Breast epithelium (tissue), 4 donors: ENCODE data around the gene AQP6. TPM values are rescaled to one million over a fixed set of nuclear protein-coding genes. Genes with fewer than 3 reads are reported as not detected.

Source experiments
- DNase-seq, 2 donors: peaks; one replicate each; pipeline ENCODE4 v3.0.0-alpha.2; 2019; ENCODE audit warnings: low spot score in 2 of 2
- H3K27ac ChIP-seq, 2 donors: fragments of 200-600 bp; sonication (generic) in 1 of 2; one replicate each; pipeline ENCODE4 v1.5.1; 2016 to 2019; ENCODE audit warnings: mild to moderate bottlenecking in 1 of 2
- H3K27me3 ChIP-seq, 2 donors: fragments of 200-600 bp; sonication (generic) in 1 of 2; one replicate each; pipeline versions ENCODE4 v1.5.1 to v1.6.0; 2017 to 2019; ENCODE audit warnings: control low read depth in 1 of 2, mild to moderate bottlenecking in 1 of 2
- H3K36me3 ChIP-seq: fragments of 200-600 bp; one replicate; pipeline ENCODE4 v1.5.1; 2019
- H3K4me1 ChIP-seq, 2 donors: fragments of 200-600 bp; sonication (generic); one replicate each; pipeline ENCODE4 v1.5.1; 2016 to 2019; ENCODE audit warnings: control low read depth in 1 of 2
- H3K4me3 ChIP-seq, 3 donors: fragments of 200-600 bp; sonication (generic); 1 replicate in 2 of 3; 2 replicates in 1 of 3; pipeline ENCODE4 v1.5.1; 2016 to 2019; ENCODE audit warnings: mild to moderate bottlenecking in 3 of 3, moderate library complexity in 2 of 3
- H3K9me3 ChIP-seq, 2 donors: fragments of 200-600 bp; sonication (generic) in 1 of 2; one replicate each; pipeline ENCODE4 v1.5.1; 2016 to 2019; ENCODE audit warnings: control low read depth in 1 of 2
- POLR2A ChIP-seq: fragments of 450-650 bp; IDR thresholded peaks from one replicate; pipeline ENCODE4 v1.6.1; 2016; ENCODE audit warnings: antibody characterized with exemption, mild to moderate bottlenecking, moderate library complexity
- POLR2AphosphoS5 ChIP-seq, 3 donors: sonication (generic); formaldehyde crosslinking; IDR thresholded peaks; one replicate each; pipeline ENCODE4 v1.6.1; 2017; ENCODE audit warnings: antibody characterized with exemption in 3 of 3
- intact Hi-C: fragments of 100-400 bp; cut with DNase I; formaldehyde crosslinking; loops from one replicate; pipeline ENCODE4 v1.15.1; 2023; ENCODE audit warnings: low total_unique reads
- total RNA-seq, 3 donors: library from RNA; depleted of rRNA; stranded (reverse); fragments of >200 nt; gene quantifications; one replicate each; pipeline ENCODE4 v1.1.0, GENCODE V29; 2016
- TF ChIP-seq, protein P1 (sequence below), 3 donors: fragments of 450-650 bp; IDR thresholded peaks; one replicate each; pipeline ENCODE4 v1.5.1; 2016 to 2017; ENCODE audit warnings: antibody characterized with exemption in 3 of 3, mild to moderate bottlenecking in 3 of 3, moderate library complexity in 3 of 3

The AQP6 gene
- total RNA-seq, 3 donors from 2014 or later: 0.16 TPM; not detected in 2

DNA sequence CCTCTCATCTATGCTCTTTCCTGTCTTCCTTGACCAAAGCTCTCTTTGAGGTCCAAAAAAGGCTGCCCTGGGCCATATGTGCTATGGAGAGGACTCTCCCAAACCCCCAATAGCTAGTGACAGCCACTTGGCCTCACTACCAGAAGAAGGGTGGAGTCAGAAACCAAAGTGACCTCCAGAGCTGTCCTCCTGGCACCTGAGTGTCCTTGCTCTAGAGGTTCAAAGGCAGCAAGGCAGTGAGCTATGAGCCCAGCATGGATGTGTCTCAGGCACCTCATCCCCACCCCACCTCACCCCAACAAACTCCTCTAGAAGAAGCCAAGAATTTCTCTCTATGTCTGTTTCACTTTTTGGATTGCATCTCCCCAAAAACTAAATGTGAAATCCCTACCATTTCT, 15.2 kb upstream of the AQP6 start:
- no peak overlapping the region for H3K27ac ChIP-seq
- no peaks in the 10 kb centered on the region for H3K9me3 ChIP-seq
- intact Hi-C loops: no loop called here
- TF ChIP-seq, protein P1, sequence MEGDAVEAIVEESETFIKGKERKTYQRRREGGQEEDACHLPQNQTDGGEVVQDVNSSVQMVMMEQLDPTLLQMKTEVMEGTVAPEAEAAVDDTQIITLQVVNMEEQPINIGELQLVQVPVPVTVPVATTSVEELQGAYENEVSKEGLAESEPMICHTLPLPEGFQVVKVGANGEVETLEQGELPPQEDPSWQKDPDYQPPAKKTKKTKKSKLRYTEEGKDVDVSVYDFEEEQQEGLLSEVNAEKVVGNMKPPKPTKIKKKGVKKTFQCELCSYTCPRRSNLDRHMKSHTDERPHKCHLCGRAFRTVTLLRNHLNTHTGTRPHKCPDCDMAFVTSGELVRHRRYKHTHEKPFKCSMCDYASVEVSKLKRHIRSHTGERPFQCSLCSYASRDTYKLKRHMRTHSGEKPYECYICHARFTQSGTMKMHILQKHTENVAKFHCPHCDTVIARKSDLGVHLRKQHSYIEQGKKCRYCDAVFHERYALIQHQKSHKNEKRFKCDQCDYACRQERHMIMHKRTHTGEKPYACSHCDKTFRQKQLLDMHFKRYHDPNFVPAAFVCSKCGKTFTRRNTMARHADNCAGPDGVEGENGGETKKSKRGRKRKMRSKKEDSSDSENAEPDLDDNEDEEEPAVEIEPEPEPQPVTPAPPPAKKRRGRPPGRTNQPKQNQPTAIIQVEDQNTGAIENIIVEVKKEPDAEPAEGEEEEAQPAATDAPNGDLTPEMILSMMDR (IDR thresholded peaks at IDR 0.05): no peak
- no peak for TF ChIP-seq POLR2A
- no peak for TF ChIP-seq POLR2AphosphoS5 (IDR thresholded peaks at IDR 0.05)
- H3K36me3 ChIP-seq: no peaks in the 10 kb centered on the region
- peaks cover 4 to 20% of the 10 kb centered on the region in 2 donors for H3K27me3 ChIP-seq
- peaks cover 0 to 8% of the 10 kb centered on the region in 2 donors for H3K4me1 ChIP-seq
- no peak for DNase-seq
- no peak overlapping the region for H3K4me3 ChIP-seq

DNA sequence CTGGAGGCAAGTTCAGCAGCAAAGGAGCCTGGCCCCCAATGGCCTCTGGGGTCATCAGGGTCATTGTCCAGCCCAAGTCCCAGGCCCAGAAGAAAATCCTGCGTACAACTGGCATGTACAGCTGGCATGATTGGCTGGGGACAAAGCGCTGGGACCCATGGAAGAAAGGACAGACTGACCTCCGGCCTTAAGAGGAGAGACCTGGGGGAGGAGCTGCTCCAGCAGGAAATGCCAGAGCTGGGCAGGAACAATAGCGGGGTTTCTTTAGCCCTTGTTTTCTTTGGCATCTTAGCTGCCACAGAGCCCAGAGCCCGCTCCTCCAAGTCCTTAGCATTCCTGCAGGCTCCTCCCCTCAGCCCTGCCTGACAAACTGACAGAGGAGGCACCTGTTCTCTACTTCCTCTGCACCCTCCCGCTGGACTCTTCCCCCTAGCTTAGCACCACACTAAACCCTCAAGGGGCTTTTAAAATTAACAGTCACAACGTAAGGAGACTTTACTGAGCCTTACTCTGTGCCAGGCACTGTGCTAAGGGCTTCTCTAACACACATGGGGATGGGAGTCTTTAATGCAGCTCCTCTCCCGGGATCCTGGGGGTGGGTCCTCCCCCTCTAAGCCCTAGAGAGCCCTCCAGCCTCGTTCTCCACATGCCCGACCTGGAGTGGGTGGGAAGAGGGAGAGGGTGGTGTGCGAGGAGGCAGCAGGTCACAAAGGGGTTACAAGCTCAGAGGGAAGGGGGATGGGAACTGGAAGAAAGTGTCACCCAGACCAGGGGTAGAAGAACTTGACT, 12.9 kb upstream of the AQP6 start:
- no peaks in the 10 kb centered on the region for H3K9me3 ChIP-seq
- peaks cover 4 to 10% of the 10 kb centered on the region in 2 donors for H3K27me3 ChIP-seq
- peak; percentile 70 to 81 for DNase-seq
- peaks cover 0 to 8% of the 10 kb centered on the region in 2 donors for H3K4me1 ChIP-seq
- intact Hi-C loops: loop anchor here (10.0 kb wide), 1 partner anchor 185 kb away; no protein-coding TSS in a partner anchor
- no peaks in the 10 kb centered on the region for H3K36me3 ChIP-seq
- H3K27ac ChIP-seq: peak overlapping the region; percentile 78 to 81
- TF ChIP-seq POLR2A: no peak
- no peak overlapping the region for H3K4me3 ChIP-seq

DNA sequence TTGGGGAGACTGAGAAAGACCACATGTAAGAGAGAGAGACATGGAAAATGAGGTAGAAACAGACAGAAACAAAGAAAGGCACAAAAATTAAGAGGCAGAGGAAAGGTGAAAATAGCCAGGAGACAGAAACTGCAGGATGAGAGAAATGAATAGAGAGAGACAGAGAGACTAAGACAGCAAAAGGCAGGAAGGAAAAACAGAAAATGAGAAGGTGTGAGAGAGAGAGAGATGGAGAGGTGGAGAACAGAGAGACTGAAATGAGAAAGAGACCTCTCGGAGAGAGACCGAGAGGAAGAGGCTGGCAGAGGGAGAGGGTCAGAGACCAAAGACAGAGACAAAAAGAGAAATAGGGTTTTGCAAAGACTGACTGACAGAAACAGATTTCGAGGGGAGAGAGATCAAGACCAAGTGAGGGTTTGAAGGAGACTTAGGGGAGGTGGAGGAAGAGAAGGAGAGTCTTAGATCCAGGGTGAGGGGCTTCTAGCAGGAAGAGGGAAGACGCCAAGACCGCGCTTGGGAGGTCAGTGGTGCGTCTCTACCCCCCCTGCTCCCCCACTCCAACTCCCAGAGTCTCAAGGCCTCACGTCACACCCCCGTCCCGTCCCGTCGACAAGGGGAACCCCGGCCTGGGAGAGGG, 12.2 kb upstream of the AQP6 start:
- Histone ChIP-seq H3K9me3 (no peaks in the 10 kb centered on the region), H3K27ac (peak overlapping the region; percentile 20 to 81), H3K4me3 (peak overlapping the region; percentile 28 to 70 (median 52)), H3K27me3 (peaks cover under 1 to 2% of the 10 kb centered on the region in 2 donors), H3K36me3 (no peaks in the 10 kb centered on the region), H3K4me1 (peaks cover 0 to 5% of the 10 kb centered on the region in 2 donors)
- intact Hi-C loops: loop anchor here (10.0 kb wide), 1 partner anchor 186 kb away; no protein-coding TSS in a partner anchor
- TF ChIP-seq POLR2A (no peak), POLR2AphosphoS5 (IDR thresholded peaks at IDR 0.05) (no peak)
- TF ChIP-seq, protein P1 (IDR thresholded peaks at IDR 0.05): no peak
- DNase-seq: no peak

DNA sequence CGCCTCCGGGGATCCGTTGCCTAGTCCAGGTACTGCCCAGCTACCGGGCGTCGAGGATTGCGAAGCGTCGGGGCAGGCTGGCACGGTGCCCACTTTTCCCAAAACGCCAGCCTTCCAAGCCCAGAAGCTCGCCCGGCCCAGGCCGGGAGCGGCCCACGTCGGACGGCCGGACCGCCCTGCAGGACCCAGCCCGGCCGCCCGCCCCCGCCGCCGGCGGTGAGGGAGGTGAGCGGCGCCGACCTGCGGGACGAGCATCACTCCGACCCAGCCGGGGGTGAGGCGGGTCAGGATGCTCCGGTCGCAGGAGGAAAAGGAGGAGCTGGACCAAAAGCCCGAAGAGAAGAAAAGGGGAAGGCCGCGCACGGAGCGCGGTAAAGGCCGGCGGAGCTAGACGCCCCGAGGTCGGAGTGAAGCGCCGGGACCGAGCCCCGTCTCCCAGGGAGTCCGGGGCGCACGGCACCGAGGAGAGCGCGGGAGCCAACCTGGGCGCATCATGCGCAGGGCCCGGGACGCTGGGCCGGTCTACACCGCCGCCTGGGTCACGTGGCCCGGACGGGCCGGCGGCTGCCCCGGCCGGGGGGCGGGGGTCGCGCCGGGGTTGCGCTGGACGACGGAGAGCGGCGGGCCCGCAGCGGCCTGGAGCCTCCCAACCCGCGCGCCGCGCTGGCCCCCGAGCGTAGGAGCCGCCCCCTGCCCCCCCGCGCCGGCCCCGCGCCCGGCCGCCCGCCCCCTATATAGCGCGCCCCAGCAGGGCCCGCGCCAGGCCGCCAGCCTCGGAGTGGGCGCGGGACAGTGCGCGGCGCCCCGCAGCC, 11.4 kb upstream of the AQP6 start, which contains the start of gene AQP5:
Gene AQP5, plus strand, starts transcription at position 762 of the 812 bp plus-strand sequence. CDS start 146 bp downstream, outside the sequence.
- H3K27me3 ChIP-seq: no peaks in the 10 kb centered on the region
- intact Hi-C loops: loop anchor here (10.0 kb wide), 1 partner anchor 187 kb away; no protein-coding TSS in a partner anchor
- H3K9me3 ChIP-seq: no peaks in the 10 kb centered on the region
- TF ChIP-seq, protein P1 (IDR thresholded peaks at IDR 0.05): no peak
- no peak for TF ChIP-seq POLR2A
- TF ChIP-seq POLR2AphosphoS5 (IDR thresholded peaks at IDR 0.05): no peak
- H3K4me1 ChIP-seq: peaks cover 0 to 4% of the 10 kb centered on the region in 2 donors
- H3K4me3 ChIP-seq: peak within 1 kb of the TSS; percentile 28 to 70 (median 52)
- no peak for DNase-seq
- H3K36me3 ChIP-seq: no peaks in the 10 kb centered on the region
- H3K27ac ChIP-seq: peak within 1 kb of the TSS; percentile 20 to 81
